EL (cell line): ENCODE data around the gene ACOXL.

Experiments used
- DNase-seq: peaks from one replicate; pipeline ENCODE4 v3.0.0-alpha.2; 2016

Gene ACOXL

DNA sequence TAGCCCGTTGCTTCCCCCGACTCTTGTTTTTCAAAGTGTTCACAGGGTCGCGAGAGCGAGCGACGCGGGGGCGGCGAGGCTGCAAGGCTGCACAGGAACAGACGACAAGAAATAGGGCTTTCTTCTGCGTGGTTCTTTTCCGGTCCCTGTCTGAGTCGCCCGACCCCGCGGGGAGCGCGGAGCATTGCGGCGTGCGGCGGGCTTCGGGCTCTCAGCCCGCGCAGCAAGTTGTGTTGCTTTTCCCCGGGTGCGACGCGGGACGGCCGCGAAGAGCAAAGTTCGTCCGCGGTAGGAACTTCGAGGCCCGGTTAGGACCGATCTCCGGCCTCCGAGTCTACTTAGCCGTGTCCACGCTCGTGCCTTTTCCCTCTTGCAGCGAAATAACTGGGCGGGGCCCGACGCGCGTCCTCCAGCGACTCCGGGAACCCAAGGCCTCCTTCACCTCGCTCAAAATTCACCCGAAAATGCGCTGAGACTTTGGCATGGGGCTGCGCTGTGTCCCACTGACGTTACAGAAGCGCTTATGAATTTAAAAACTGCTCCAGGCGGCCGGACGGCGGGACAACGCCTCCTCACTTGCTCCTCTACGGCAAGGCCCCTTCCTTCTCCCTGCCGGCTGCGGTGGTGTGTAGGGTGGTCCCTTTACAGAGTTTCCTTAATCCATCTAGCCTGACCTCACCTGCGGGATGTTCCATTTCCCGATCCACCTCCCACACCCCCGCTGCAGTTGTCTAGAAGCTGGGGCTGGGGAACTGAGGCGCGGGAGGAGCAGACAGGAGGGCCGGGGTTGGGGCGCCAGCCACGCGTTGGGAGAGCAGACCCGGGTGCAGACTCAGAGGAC is 386.8 kb downstream of the ACOXL start:
- no peak for DNase-seq

DNA sequence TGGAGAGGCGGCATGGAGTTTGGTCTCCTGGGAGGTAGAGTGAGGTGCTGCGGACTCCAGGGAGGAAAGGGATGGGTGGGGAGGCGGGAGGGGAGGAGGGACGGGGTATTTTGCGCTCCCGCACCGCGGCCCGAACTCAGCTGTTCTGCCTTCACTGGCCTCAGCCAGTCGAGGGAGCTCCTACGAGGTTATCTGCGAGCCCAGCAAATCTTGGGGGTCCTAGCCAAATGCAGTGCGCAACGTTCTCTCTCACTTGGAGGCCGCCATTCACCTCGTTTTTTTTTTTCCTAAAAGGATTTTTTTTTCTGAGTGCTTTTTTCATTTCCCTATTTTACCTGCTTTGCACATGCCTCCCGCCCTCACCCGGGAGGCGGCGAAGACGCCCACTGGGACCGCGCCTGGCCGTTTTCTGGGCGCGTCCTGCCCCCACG is 387.5 kb downstream of the ACOXL start:
- no peak for DNase-seq

DNA sequence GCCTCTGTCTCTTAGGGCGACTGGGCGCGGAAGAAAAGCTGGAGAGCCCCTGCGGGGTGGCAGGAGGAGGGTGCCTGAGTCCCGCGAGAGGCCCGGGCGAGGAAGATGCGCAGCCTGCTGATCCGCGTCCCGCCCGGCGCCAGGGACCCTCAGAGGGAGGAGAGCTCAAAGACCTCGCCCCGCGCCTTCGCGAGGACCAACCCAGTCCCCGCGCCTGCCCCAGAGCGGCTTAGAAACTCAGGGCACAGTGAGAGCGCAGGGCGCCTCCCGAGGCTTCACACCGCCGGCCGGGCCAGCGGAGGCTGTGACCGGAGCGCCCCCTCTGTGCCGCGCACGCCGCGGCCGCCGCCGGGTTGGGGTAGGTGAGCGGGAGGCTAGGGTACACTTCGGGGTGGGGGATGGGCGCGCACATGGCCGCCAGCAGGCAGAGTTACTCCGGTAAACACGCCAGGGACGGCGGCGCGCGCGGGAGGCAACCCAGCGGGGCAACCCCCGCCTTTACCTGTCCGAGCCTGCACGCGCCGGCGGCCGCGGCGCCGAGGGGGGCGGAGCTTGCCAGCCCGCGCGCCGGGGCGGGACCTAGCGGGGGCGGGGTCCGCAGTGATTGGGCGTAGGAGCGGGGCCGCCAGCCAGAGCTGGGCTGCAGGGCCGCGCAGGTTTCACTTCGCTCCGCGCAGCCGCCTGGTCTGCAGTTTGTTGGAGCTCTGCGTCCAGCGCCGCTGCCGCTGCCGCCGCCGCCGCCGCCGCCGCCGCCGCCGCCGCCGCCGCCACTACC is 388.1 kb downstream of the ACOXL start, which contains the start of gene BCL2L11:
BCL2L11 (plus strand) TSS at position 662 of the 775 bp plus-strand sequence. CDS start 2,832 bp downstream, outside the sequence.
- DNase-seq, result peak; percentile 91

DNA sequence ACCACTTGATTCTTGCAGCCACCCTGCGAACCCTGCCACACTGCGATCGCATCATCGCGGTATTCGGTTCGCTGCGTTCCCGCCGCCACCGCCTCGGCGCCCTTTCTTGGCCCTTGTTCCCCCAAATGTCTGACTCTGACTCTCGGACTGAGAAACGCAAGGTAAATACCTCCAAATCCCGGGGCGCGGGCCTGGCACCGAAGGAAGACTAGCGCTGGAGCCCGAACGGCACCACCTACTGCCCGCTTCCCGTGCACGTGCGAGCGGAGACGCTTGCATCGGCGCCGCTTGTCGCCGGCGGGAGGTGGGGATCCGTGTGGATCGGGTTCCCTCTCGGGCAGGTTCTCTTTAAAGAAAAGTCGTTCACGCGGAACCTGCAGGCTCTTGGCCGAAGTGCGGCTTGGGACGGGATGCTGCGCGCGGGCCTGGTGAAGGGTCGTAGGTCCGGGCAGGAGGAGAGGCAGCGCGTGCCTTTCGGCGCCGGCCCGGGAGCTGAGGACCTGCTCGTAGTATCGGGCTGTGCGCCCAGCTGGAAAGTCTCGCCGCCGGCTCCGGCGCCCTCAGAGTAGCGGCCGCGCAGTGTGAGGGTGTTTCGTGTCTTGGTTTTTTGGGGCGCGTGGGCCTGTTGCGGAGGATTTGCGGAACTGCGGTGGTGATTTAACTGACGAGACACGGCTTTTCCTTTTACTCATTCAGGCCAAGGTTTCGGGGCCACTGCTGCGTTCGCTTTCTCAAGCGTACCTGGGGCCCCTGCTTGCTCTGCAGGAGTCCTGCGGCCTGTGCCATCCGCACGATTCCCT is 388.9 kb downstream of the ACOXL start:
- DNase-seq, result peak; percentile 53

DNA sequence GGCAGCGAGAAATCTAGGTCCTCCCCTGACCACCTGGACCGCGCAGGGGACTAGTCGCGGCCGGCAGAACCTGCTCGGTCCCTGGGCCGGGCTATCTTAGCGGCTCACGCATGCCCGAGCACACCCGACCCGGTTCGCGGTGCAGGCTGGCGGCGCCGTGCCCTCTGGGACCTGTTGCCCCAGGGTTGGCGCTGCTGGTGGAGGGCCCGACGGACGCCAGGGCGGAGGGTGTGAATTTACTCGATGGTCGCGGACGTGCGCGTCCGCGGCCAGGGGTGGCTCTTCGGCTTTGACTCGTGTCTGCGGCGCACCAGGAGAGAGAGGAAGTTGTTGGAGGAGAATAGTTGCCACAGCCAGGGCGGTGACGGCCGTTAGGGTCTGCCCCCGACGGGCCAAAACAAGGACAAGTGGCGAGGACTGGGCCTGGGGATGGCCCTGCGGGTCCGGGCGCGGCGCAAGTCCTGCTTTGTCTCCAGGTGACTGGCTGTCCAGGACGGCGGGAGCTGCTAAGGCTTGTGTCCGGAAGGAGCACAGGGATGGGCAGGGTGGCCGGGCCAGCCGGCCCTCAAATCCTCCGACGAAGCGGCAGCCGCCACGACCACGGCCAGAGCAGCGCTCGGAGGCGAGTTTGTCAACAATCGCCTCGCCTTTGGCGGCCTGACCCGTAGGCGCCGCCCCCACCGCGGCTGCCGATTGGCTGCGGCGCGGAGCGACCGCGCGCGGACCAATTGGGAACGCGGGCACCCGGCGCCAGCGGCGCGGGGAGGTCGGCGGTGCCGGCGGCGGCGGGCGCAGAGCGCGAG is 389.7 kb downstream of the ACOXL start:
- peak; percentile 88 for DNase-seq

DNA sequence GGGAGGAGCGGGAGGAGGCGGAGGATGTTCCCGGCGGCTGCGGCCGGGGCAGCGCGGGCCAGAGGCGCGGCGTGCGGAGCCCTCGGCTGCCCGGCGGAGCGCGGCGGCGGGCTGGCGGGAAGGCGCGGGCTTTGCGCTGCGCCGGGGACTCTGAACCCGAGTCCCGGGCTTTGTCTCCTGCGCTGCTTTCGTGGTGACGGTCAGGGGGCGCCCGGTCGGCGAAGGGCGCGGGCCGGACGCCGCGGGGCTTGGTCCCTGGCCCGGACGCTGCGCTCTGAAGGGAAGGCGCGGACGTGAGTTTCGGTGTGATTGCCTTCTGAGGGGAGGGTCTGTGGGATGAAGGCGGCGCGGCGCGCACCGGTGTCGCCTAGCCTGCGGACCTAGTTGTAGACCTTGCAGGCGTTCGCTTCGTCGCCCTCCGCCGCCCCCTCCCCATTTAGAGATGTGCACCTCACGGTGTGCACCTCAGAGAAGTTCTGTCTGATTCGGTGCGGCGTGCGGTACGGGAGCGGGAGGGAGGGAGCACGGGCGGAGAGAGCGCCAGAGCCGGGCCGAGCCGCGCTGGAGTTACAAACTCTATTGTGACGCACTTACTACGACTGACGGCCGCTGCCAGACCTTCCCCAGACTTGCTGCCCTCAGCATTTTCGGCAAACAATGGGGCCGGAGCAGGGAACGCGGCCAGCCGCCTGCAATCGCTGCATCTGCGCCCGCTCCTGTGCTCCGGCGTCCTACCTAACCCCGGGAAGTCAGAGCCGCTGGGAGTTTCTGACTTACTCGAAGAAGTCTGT is 390.5 kb downstream of the ACOXL start:
- peak; percentile 78 for DNase-seq

DNA sequence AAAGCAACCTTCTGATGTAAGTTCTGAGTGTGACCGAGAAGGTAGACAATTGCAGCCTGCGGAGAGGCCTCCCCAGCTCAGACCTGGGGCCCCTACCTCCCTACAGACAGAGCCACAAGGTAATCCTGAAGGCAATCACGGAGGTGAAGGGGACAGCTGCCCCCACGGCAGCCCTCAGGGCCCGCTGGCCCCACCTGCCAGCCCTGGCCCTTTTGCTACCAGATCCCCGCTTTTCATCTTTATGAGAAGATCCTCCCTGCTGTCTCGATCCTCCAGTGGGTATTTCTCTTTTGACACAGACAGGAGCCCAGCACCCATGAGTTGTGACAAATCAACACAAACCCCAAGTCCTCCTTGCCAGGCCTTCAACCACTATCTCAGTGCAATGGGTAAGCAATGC is 391.4 kb downstream of the ACOXL start:
- DNase-seq, result no peak

DNA sequence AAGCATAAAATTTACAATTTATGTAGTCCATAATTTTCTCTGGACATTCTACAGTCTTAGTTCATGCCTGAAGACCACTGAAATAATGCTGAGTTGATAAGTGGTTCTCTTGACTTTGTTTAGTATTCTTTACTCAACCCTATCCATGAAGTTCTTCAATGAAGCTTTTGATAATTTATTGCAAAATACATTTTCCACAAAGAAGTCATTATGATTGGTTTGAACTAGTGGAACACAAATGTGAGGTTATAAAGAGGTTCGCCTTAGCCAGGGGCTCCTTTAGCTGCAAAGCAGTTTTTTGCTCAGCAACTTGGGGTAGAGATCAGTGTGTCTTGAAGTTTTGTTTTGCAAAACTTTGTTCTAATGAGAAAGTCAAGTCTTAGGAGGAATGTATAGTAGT is 394.2 kb downstream of the ACOXL start:
- no peak for DNase-seq

DNA sequence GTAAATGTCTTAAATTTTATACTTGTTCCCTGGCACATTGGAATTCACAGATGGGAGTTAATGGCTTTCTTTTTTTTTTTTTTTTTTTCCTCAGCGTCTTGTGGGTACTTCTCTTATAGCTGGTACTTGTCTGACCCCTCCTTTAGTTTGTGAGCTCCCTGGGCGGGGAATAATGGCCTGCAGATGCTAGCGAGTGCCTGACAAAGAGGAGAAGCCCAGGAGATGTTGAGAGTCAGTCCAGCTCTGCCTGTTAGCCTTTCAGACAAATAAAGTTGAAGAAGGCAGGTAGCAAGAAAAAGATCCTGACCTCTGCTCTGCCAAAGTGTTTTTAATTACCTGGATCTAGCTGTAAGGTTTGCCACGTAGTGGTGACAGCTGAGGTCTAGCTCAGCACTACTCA is 395.0 kb downstream of the ACOXL start:
- DNase-seq, result no peak

DNA sequence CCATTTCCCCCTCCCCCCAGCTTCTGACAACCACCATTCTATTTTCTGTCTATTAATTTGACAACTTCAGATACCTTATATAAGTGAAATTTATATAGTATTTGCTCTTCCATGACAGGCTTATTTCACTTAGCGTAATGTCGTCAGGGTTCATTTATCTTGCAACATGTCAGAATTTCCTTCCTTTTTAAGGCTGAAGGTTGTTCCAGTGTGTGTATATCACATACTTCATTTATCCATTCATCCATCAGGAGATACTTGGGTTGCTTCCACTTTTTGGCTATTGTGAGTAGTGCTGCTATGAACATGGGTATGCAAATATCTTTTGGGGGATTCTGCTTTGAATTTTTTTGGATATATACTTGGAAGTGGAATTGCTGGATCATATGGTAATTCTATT is 395.7 kb downstream of the ACOXL start:
- DNase-seq, result no peak

DNA sequence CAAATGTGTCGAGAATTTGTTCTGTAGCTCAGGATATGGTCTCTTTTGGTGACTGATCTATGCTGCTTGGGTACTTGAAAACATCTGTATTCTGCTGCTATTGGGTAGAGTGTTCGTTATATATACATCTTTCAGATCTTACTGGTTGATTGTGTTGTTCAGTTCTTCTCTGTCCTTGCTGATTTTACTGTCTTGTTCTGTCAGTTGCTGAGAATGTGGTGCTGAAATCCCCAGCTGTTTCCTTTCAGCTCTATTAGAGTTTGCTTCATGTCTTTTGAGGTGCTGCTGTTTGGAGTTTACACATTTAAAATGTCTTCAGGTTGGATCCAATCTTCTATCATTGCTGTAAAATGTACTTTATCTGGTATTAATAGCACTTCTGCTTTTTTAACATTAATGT is 401.2 kb downstream of the ACOXL start:
- DNase-seq, result no peak

DNA sequence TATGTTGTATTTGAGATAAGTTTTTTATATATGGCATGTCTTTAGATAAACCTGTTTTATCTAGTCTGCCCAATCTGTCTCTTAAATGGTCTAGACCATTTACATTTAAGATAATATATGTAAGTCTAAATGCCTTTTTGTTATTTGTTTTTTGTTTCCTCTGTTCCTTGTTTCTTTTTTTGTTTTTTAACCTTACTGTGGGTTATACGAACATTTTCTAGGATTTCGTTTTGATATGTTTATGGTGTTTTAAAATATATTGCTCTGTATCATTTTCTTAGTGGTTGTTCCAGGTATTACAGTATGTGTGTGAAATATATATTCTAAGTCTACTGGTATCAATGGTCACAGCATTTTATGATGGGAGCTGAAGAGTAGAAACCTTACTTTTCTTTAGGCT is 401.7 kb downstream of the ACOXL start:
- no peak for DNase-seq

DNA sequence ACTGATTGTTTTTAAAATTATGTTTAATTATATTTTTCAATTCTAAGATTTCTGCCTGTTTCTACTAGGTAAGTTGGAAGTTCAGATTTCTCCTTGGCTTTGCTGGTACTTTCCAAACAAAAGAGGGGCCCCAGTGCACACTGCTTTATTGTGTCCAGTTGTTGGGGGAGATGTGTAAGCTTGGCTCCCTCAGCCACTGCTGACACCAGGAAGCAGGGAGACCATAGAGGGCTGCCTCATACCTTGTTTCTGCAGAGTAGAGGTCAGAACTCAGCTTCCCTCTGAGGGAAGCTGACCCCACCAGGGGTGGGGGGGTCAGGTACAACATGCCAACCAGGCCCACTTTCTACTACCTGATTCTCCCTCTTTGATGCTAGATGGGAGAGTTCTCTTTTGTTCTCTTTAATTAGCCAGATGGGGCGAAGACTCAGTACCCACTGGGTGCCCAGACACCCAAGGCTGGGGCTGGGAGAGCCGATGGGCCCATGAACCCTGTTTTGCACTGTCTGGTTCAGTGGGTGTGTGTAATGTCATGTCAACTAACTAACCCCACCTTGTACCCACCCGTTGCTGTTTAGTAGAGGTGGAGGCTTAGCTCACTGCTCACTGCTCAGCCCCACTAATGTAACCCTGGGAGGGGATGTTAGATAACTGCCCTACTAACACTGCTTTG is 403.0 kb downstream of the ACOXL start:
- no peak for DNase-seq

DNA sequence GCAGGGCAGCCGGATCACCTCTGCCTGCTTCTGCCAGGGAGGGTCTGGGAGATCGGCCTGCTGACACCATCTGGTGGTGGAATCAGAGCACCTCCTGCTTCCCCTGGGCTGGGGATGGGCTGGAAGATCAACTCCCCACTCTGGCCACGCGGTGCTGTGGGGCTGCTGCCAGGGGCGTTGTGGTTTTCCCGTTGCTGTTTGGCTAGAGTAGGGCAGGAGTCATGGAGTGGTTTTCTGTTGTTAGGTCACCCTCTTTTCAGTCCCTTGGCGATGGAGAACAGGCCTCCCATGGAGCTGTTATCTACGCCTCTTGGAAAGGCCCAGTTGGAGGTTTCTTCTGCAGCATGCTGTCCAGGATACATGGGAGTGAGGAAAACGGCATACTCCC is 403.5 kb downstream of the ACOXL start:
- peak; percentile 12 for DNase-seq

DNA sequence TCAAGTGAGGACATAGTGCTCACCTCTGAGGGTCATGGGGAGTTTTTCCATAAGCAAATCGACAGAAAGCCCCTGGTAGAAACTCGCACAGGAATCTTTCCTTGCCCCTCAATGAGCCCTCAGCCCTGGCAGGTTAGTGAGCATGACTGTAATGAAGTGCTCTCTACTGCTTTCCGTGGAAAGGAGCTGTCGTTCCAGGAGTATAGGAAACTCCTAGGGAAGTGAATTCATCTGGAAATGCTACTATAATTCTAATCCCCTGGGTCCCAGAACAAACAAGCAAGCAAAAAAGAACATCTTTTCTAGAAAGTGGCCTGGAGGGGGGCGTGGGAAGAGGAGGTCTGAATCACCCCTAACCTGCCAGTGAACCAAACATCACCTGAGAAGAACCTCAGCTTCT is 406.5 kb downstream of the ACOXL start:
- DNase-seq, result no peak

DNA sequence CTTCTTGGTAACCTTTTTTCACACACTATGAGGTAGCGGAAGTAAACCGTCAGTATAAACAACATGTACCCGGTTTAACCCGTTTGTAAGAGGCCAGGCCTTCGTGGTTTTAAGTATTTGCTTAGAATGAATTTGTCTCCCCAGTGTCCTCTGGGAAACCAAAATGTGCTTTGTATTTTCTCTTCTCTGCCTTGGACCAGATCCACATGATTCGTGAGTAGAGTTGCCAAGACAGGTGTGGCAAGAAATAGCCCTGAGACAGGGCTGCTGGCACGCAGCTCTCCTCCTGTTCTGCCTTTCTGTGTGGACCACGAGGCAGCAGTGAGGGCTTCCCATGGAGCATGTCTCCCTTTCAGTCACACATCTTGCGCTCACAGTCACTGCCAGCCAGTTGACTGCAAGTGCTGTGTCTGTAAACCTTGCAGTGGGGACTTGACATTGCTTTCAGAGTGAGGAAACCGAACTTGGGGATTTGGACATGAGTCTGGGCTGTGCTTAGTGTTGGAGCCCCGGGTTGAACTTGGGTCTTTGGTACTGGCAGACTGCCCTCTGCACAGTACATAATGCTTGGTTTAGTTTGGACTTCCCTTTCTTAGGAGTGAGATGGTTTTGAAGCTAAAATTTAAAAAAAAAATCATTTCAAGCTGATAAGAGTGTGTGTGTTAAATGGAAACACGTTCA is 407.4 kb downstream of the ACOXL start:
- no peak for DNase-seq

DNA sequence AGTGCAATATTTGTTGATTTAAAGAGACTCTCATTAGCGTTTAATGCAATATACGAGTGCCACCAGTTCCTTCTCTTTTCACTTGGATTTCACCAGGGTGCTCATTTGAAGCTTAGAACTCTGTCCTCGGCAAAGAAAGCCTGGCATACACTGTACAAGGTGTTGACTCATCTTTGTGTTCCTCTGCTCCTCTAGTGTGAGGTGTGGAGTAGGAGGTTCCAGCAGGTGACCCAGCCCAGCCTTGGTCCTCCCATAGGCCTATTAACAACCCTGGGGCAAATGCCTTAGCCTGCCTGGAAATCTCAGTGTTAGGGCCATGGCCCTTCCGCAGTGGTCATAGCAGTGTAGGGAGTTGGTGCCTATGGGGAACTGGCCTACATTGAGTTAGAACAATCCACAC is 408.4 kb downstream of the ACOXL start:
- DNase-seq, result no peak

DNA sequence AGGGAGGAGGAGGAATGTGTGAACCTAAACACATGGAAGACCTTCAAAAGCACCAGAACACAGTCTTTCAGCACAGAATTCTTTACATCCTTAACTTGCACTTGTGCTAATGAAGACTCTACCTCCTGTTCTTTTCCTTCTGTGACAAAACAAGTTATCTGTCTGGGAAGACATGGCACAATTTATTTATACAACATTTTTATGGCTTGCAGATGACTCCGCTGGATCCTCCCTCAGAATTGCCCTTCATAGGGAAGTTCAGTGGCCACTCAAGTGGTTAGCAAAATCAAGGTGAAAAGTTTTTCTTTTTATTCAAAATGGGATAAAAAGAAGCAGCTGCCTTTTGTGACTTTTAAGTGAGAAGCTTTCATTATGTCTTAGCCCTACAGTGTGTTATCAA is 409.7 kb downstream of the ACOXL start:
- no peak for DNase-seq

DNA sequence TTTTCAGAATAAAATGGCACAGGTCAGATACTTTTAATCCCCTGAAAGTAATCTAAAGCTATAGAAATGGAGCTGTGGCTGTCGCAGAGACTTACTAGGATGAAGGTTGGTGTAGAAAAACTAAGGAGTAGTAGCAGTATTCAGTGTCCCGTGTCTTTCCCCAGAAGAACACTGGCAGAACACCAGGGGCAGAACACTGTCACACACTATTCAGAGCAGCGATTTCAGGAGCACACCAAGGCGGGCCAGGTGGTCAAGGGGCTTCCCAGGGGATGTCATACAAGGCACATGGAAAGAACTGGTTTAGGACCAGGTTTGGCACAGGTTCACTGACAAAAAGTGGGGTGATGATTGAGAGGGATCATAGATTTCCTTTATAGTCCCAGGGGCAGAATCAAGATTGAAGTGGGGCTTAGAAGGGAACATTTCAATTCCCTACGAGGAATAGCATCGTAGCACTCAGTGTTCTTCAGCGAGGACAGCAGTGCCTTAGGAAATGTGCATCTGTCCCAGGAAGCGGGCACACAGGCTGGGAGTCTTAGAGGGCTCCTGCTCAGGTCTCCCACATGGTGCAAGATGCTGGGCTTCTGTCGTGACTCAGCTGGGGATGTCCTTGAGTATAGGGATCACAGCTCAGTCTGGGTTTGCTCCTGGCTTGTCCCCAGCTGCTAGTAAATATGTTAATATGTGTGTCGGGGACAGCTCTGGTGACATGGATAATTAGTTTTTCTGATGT is 410.9 kb downstream of the ACOXL start:
- DNase-seq, result no peak

DNA sequence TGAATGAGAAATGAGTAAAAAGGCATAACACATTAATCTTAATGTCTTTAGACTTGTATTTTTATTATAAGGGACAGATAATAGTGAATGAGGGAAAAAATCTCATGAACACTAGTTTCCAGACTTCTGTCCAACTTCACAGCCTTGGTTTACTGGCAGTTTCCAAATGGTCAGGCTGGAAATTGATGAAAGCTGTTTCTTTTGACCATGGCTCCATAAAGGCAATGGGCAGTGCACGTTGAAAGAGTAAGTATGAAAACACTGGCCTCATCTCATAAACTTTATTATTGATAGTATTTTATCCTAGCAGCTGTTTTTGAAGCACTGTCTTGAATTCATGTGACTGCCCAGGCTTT is 411.4 kb downstream of the ACOXL start:
- no peak for DNase-seq
